Frontal cortex (tissue), 4 donors: ENCODE data around the gene BTRC. TPM values are rescaled to one million over a fixed set of nuclear protein-coding genes. Genes with fewer than 3 reads are reported as not detected.
A peak's percentile ranks its signal among the peaks of the same experiment; 100 is the strongest.

Experiments used
- DNase-seq, 2 donors: peaks; one replicate each; pipeline ENCODE4 v3.0.0; 2012; ENCODE audit warnings: low spot score in 2 of 2
- FAIRE-seq: peaks from 2 replicates; lab custom pipeline; 2012; peaks lifted over from hg19 to GRCh38; lab: Jason Lieb, UNC
- total RNA-seq: library from RNA; depleted of rRNA; stranded (reverse); fragments of >200 nt; gene quantifications from one replicate; pipeline ENCODE4 v1.2.3, GENCODE V29; 2014
- donor health status: control.
- donor health status: control.
- donor health status: control.

Gene BTRC
- total RNA-seq, 1 donor from 2014 or later = 39.1 TPM

DNA sequence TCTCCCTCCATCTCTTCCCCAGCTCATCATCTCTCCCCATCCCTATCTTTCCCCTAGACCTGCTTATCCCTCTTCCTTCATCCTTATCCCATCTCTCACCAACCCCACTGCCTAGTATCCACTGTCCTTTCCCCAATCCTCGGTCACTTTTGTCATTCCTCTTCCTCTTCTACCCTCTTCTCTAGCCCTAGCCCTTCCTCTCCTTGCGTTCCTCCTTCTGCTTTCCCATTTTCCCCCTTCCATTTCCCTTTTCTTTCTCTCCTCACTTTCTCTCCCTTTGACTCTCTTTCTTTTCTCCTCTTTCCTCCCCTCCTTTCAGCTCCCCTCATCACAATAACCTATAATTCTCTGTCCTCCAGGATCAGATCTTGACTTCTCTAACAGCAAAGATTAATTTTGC is 150.5 kb downstream of the BTRC start:
- DNase-seq = no peak
- no peak for FAIRE-seq

DNA sequence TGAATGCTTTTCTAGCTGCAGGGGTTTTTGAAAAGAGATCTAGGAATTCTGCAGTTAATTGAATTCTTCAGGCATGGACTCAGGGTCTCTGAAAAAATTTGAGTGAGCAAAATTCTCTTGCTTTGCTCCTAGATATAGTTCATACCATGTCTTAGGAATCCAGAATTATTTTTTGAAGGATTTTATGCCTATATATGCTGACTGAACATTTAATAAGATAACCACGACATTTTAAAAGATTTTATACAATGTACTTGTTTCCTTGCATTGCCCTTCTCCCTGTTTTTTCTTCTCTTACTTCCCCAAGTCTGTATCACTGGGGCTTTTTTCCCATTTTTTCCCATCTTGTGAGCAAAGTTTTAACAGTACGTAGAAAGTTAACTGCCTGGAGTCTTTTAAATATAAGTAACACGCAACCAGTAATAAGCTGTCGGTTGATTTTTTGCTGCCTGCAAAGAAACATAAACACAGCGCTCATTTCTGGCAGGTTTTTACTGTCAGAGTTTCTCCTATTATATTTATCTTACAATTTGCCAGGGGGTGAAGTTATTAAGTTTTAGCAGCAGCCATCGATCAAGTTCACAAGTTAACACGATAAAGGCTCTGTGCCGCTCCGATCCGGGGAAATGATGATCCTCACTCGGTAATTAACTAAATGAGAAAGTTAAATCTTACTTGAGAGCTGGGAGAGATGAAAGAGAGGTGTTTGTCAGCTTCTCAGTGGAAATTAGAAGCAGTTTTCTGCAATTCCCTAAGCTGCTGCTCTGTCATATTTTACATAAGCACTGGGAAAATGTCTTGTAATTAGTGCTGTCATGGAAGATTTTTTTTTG is 153.1 kb downstream of the BTRC start:
- FAIRE-seq (no peak), DNase-seq (no peak)

DNA sequence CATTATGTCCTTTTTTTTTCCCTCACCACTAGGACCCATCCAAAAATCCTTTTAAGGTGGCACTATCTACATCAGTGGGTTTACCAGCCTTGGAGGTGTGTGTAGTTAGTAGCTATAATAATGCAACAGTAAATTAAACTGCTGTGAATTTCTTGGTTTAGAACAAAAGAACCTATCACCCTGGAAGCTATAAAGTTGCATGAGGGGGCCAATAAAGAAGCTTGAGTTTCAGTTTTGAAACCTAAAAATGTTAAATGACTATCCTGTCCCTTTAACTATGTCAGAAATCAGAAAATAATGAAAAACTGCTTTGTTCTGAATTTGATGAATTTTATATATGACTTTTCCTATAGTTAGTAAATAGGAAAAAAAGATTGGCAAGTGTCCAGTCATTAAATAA is 153.9 kb downstream of the BTRC start:
- DNase-seq (no peak), FAIRE-seq (no peak)

DNA sequence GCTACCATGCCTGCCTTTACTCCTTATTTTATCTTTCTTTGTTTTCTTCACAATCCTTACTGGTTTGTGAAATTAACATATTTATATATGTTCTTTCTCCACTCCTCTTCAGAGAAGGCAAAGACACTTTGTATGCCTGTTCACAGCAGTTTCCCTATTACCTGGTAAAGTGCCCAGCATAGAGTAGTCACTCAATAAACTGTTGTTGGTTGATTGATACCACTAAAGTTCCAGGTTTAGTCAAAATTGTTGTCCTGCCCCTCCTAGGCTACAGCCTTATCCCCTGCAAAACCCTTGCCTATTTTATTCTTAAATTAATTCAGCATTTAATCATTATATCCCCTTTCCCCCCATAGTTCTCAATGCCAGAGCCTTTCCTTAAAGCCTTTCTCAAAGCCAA is 158.0 kb downstream of the BTRC start:
- no peak for FAIRE-seq

DNA sequence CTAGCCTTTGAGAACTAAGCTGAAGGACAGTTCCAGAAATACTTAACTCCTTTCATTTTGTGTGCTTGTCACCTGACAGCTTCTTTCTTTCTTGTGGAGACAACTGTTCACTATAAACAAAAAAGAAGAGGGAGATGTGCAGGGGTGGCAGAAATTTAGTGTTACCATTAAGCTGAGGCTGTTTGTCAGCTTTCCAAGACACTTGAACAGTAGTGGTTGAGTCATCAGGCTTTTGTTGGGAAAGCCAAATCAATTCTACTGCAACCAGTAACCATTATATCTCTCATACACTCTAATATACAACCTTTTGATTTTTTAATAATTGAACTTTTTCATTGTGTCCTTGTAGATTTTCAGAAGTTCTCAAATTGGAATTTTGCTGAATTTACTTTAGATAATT is 158.8 kb downstream of the BTRC start:
- FAIRE-seq (peak; percentile 24), DNase-seq (peak in 1 of 2 donors; percentile 22)

More for the DNA sequence above, 158.0 kb downstream of the BTRC start:
- DNase-seq = no peak

DNA sequence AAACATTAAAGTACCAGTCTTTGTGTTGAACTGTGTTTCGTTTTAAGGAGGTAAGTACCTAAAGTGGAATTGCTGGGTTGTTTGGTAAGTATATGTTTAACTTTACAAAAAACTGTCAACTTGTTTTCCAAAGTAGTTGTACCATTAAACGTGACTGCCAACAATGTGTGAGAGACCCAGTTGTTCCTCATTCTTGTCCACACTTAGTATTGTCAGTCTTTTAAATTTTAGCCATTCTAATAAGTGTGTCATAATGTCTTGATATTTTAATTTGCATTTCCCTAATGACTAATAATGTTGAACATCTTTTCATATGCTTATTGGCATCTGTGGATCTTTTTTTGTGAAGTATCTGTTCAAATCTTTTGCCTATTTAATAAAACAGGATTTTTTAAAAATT is 159.8 kb downstream of the BTRC start:
- FAIRE-seq = no peak

DNA sequence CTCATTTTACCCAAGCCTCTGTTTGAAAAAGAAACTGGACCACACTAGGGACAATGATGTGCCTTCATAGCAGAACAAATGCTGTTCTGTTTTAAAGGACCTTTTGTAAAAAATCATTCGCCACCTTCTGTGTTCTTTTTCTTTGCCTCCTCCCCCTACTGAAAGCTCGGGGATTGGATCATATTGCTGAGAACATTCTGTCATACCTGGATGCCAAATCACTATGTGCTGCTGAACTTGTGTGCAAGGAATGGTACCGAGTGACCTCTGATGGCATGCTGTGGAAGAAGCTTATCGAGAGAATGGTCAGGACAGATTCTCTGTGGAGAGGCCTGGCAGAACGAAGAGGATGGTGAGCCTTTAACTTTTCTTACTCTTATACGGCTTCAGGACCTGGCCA is 171.9 kb downstream of the BTRC start:
- no peak for FAIRE-seq
- no peak for DNase-seq

More for the DNA sequence above, 159.8 kb downstream of the BTRC start:
- DNase-seq = no peak

DNA sequence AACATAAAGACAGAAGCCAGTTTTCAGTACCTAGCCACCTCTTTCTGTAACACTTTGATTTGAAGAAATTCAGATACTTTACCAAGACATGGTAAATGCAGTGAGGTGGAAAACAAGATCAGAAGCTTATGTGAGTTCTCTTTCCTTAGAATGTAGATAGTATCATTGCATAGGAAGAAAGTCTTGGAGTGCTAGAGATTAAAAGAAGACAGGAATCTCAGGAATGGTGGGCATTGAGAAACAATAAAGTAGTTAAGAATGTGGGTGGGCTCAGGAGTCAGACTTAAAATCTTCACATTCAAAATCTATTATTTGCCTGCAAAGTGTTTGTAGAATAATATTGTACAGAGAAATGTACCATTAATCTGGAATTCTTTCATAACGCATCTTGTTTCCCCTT is 175.2 kb downstream of the BTRC start:
- DNase-seq (no peak), FAIRE-seq (no peak)

DNA sequence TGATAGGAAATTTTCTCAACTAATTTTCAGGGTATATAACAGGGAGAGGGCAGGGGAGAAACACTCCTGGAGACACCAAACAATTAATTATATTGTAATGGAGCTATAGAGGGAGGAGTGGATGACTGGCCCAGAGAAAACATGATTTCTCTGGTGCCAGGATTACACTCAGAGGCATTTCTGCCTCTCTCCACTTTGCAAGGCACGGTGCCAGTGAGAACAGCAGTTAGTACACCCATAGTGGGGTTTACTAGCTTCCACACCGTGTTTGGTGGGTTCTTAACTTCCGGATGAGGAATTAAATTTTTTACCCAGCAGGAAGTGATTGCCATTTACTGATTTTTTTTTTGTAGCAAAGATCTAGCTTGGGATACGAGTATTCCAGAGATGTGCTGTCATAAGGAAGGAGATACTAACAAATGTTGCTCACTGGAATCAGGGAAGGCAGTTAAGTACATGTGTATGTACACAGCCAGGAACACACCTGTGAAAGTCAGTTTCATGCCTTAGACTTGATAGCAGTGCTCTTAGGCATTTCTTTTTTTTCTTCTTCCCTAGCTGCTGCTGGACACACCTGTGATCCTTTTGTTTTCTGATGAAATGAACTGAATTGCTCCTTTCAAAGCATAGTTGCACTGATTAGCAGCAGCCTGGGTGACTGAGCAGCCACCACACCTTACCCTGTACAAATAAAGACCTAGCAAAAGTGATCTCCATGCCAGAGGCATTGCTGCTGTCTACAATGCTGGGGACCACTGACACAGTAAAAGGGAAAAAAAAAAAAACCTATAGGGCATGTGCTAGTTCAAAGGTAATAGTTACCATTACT is 176.0 kb downstream of the BTRC start:
- DNase-seq = no peak
- no peak for FAIRE-seq

DNA sequence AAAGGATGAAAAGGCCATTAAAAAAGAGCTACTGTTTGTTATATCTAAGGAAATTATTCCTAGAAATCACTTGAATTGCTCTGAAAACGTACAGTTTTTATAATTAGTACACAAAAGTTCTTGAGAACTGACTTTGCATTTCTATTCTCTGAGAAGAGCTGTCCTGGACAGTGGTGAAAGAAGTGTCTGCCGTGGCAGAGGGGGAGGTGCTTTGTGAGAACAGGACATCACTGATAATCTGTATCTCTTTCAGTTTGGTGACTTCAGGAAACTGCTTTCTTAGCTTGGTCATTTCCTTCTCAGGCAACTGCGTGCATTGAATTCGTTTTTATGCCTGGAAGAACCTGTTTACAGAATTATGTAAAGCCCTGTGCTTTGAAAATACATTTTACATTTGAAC is 182.0 kb downstream of the BTRC start:
- DNase-seq (no peak), FAIRE-seq (no peak)

DNA sequence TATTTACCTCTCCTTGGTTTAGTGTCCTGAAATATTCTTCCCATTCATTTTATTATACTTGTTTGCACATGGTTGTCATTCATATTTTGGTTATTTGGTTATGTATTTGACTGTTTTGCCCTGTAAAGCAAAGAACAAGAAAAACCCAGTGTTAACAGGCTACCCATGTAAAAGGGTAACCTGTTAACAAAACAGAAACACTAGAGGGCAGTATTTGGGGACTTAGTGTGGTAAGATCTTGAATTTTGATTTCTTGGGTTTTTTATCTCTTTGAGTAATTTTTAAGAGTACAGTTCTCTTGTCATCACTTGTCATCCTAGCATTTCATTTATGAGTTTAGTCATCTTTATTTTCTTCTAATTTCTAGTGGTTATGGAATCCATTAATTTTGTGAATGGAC is 182.8 kb downstream of the BTRC start:
- no peak for DNase-seq
- FAIRE-seq = no peak

DNA sequence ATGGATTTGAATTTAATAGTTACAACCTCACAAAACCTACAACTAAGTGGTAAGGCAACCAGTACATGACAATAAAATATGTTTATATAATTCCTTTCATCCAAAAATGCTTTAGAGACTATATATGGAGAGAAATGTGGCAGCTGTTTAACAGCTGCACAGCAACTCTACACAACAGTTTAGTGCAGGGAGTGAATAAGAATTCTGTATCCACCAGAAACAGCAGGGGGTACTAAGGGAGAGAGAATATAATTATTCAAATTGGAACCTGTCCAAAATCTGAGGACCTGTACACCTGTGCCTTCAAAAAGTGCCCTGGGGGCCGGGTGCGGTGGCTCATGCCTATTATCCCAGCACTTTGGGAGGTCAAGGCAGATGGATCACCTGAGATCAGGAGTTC is 184.5 kb downstream of the BTRC start:
- FAIRE-seq (no peak), DNase-seq (no peak)

DNA sequence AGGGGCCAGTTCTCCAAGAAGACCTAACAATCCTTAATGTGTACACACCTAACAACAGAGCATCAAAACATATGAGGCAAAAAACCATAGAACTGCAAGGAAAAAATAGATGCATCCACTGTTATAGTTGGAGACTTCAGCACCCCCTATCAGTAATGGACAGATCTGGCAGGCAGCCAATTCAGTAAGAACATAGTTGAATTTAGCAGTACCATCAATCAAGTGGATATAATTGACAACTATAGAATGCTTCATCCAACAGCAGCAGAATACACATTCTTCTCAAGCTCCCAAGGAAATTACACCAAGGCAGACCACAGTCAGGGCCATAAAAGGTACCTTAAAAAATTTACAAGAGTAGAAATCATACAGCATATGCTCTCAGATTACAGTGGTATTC is 191.9 kb downstream of the BTRC start:
- DNase-seq (no peak), FAIRE-seq (no peak)

DNA sequence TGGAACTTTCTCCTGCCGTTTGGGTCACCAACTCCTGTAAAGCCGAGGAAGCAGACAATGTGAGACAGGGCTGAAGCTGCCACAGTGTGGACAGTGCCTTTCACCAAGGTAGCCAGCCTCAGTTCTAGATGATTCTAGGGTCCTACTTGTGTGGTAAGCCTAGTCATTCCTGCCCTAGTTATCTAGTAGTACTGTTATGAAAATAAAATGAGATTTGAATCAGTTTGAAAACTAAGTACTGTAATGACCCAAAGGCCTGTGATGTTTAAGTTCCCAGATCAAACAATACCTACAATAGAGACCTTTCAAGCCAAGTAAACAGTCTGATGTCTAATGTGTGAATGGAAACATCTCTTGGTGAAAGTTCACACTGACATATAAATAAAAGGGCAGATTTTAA is 197.0 kb downstream of the BTRC start:
- DNase-seq (no peak), FAIRE-seq (no peak)

DNA sequence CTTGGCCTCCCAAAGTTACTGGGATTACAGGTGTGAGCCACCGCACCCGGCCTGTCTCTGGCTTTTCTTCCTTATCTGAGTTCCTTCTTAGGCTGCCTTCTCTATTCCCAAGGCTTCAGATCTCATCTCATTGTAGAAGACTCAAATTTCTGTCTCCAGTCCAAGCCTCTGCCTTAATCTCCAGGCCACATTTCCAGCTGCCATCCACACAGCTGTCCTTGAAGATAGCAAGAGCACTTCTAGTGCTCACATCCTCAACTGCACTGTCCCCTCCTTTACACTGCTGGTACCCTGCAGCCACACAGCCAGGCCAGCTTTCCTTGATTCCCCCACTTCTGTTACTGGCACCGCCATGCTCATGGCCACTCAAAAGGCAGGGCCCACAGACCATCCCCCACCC is 198.5 kb downstream of the BTRC start:
- FAIRE-seq (no peak), DNase-seq (no peak)

DNA sequence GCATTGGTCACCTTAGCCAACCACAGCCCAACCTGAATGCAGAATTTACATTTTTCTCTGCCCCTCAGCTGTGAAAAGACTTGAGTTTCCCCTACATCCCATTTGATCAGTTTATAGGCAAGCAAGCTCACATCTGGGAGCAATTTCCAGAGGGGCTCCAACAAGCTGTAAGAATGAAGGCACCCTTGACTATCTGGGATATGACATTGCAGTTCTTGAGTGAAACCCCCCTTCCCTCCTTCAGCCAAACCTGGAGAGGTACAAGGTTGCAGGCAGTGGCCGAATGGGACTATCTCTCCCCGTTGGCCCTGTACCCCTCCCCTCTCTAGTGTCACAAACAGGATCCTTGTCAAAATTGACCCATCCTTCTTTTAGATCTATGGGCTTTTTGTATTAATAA is 203.6 kb downstream of the BTRC start:
- FAIRE-seq (no peak), DNase-seq (no peak)

DNA sequence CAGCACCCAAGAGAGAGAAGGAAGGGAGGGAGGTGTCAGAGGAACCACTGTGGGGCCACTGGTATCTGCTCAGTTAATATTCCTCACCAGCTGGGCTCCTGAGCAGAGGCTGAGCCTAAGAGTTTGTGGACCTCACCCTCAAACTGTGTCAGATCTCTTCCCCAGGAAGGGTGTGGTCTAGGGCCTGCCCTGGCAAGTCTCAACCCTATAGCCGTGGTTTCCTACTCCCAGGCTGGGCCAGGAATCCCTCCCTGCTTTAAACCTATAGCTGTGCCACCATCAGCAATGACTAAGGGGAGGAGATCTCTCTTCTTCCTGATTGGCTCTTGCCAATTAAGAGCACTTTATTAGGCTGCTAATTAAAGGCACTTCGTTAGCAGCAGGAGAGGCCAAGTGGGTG is 204.2 kb downstream of the BTRC start:
- no peak for DNase-seq
- no peak for FAIRE-seq

DNA sequence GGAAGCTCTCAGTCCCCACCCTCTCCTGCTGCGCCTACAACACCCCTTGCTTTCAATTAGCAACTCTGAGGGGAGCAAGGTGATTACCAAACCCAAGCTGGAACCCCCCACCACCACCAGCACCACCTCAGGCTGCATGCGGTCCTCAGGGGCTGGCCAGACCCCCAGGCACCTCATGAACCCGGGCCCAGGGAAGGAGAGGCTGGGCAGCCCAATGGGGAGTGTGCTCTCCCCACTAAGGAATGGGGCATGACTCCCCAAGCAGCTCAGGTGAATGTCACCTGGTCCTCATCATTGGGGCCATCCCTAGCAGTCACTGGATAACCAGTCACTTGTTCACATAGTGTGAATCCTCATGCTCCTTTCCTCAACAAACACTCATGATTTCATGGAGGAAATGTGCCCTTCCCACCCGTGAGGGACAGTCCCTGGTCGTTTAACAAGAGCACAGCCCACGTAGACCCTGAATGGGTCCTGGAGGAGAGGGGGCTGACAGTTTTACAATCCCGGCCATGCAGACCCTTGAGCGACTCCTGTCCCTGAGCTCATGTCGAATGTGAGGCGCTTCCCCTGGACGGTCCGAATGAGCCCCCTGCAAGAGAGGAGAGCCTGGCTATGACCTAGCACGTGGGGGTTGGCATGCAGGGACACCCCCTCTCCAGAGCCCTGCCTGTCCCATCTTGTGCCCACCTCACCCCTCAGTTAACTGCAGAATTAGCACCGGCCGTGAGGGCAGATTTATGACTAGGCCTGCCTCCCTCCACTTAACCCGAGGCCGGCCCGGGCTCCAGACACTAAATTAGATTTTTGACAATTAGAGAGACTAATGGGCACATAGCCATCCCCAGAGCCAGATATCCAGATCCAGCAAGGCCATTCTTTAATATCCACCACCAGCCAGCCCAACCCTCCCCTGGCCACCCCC is 205.0 kb downstream of the BTRC start:
- DNase-seq = no peak
- FAIRE-seq = no peak

DNA sequence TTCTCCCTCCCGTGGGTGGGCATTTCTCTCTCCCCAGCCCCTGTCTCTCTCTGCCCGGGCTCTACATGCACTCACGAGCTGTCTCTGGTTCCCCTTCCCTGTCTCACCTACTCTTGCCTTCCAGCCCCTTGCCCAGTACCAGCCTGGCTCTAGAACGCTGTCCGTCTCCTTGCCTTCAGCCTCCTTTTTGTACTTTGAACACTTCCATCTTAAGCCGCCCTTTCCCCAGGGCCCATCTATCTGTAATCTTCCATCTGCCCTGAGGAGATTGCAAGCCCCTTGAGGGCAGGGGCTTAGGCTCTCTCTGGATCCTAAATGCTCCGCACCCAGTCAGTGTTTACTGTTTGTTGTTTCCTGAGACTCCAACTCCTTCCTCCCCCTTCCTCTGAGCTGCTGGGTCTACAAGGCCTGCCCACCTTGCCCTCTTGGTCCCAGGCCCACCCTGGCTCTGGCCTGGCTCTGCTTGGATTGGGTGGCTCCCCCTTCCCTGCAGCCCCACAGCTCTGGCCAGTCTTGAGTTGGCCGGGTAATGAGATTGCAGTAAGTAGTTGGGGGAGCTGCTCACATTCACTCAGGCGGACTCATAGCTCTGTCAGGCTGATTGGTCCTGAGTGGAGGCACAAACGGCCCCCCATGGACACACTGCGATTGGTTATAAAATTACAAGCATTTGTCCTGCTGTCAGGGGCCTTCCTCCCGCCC is 205.8 kb downstream of the BTRC start:
- FAIRE-seq = no peak

More for the DNA sequence above, 205.8 kb downstream of the BTRC start:
- DNase-seq = no peak
